Testis (tissue), 3 donors: ENCODE results near the gene DDC. TPM values are rescaled to one million over a fixed set of nuclear protein-coding genes. Genes with fewer than 3 reads are reported as not detected.

Experiments used
- DNase-seq: peaks from one replicate; pipeline ENCODE4 v3.0.0-alpha.2; 2019
- H3K27ac ChIP-seq, 2 donors: fragments of 200-600 bp; sonication (generic); one replicate each; pipeline ENCODE4 v1.5.1; 2019
- H3K27me3 ChIP-seq: fragments of 200-600 bp; sonication (generic); one replicate; pipeline ENCODE4 v1.5.1; 2019
- H3K36me3 ChIP-seq: fragments of 200-600 bp; sonication (generic); one replicate; pipeline ENCODE4 v1.5.1; 2017; ENCODE audit warnings: low read depth; ENCODE audit errors: missing control alignments
- H3K4me1 ChIP-seq: fragments of 200-600 bp; sonication (generic); one replicate; pipeline ENCODE4 v1.5.1; 2019
- H3K4me3 ChIP-seq, 2 donors: fragments of 200-600 bp; sonication (generic); one replicate each; pipeline ENCODE4 v1.5.1; 2017 to 2019
- H3K9me3 ChIP-seq: fragments of 200-600 bp; sonication (generic); one replicate; pipeline ENCODE4 v1.5.1; 2017
- POLR2A ChIP-seq: fragments of 450-650 bp; IDR thresholded peaks from one replicate; pipeline ENCODE4 v1.6.1; 2017; ENCODE audit warnings: antibody characterized with exemption, mild to moderate bottlenecking, moderate library complexity
- WGBS, 2 donors: methylation state at CpG; one replicate each; pipeline ENCODE4 v1.1.5; 2018; 5-methylcytosine and 5-hydroxymethylcytosine counted together
- intact Hi-C: fragments of 100-400 bp; cut with DNase I; formaldehyde crosslinking; loops from one replicate; pipeline ENCODE4 v1.15.1; 2023; ENCODE audit warnings: low total_unique reads
- polyA plus RNA-seq: library from polyadenylated mRNA; stranded (reverse); fragments of 350-450 nt; fragmentation: Illumina TruSeq; extraction: RNeasy Lipid Tissue Mini Kit (QIAGEN cat#74804); gene quantifications from one replicate; pipeline ENCODE4 v1.2.3, GENCODE V29; 2014; ENCODE audit warnings: low read depth, low replicate concordance; ENCODE audit not compliant: insufficient read depth
- total RNA-seq, 2 donors: library from RNA; depleted of rRNA; stranded (reverse); fragments of >200 nt; gene quantifications; one replicate each; pipeline ENCODE4 v1.2.3, GENCODE V29; 2016
- TF ChIP-seq, protein P1 (sequence below), 3 experiments: fragments of 450-650 bp in 2 of 3; fragments of 200-600 bp in 1 of 3; sonication (generic) in 1 of 3; IDR thresholded peaks; one replicate each; pipeline ENCODE4 v1.5.1; 2016 to 2019; ENCODE audit warnings: antibody characterized with exemption in 3 of 3, mild to moderate bottlenecking in 2 of 3, moderate library complexity in 1 of 3

Gene DDC
- total and polyA plus RNA-seq, 3 donors from 2014 or later: 1.2 to 4.1 (median 3.3) TPM

DNA sequence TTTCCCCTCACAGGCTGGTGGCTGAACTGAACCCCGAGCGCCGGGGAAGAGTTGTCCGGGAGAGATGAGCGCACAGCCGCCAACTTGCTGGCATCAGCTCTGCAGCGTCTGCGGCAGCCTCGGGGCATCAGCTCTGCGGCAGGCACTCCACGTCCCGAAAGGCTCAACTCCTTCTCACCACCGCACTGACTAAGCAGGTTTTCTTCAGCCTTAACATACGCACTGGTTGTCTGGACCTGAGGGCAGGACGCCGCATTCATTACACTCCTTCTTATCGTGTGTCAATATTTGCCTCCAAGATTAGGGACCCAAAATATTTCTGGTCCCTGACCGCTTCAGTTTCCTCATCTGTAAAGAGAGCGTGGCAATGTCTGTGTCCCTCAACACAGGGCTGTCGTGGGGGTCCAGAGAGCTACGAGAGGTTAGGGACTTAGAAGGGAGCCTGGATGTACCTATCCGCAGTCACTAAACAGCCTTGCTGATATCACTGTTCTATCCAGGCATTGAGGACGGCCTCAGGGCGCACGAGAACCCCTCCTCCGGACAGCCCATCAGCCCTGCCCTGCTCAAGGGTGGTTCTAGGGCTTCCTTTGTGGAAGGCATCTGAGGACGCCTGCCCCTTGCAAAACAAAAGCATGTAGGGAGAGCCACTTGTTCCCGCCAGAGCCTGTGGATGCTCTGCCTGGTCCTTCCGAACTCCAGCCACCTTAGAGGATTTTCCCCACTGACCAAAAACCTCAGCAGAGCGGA lies 72.3 kb downstream of the DDC start:
- H3K4me3 ChIP-seq: no peak overlapping the region
- peaks cover 10% of the 10 kb centered on the region for H3K4me1 ChIP-seq
- no peaks in the 10 kb centered on the region for H3K27me3 ChIP-seq
- intact Hi-C loops: no loop called here
- no peak for DNase-seq
- no peaks in the 10 kb centered on the region for H3K36me3 ChIP-seq
- H3K9me3 ChIP-seq: no peaks in the 10 kb centered on the region
- no peak overlapping the region for H3K27ac ChIP-seq
- no peak for TF ChIP-seq POLR2A
- TF ChIP-seq, protein P1, sequence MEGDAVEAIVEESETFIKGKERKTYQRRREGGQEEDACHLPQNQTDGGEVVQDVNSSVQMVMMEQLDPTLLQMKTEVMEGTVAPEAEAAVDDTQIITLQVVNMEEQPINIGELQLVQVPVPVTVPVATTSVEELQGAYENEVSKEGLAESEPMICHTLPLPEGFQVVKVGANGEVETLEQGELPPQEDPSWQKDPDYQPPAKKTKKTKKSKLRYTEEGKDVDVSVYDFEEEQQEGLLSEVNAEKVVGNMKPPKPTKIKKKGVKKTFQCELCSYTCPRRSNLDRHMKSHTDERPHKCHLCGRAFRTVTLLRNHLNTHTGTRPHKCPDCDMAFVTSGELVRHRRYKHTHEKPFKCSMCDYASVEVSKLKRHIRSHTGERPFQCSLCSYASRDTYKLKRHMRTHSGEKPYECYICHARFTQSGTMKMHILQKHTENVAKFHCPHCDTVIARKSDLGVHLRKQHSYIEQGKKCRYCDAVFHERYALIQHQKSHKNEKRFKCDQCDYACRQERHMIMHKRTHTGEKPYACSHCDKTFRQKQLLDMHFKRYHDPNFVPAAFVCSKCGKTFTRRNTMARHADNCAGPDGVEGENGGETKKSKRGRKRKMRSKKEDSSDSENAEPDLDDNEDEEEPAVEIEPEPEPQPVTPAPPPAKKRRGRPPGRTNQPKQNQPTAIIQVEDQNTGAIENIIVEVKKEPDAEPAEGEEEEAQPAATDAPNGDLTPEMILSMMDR (IDR thresholded peaks at IDR 0.05): no peak
- WGBS, 2 donors: 75 to 76% methylated on average over 30 of the region's 30 CpGs

DNA sequence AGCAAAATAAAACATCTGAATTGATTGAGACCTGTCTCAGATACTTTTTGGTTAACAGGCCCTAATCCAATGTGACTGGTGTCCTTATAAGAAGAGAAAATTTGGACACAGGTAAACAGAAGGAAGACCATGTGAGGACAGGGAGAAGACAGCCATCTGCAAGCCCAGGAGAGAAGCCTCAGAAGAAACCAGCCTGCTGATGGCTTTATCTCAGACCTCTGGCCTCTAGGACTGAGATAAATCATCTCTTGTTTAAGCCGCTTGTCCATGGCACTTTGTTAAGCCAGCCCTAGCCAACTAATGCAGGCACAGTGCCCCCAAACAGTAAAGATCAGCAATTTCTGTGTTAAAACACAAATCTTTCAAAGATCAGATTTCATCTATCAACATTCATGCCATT lies 73.3 kb downstream of the DDC start:
- no peak overlapping the region for H3K4me3 ChIP-seq
- intact Hi-C loops: no loop called here
- peaks cover 6% of the 10 kb centered on the region for H3K4me1 ChIP-seq
- no peak for DNase-seq
- H3K27ac ChIP-seq: no peak overlapping the region
- H3K9me3 ChIP-seq: no peaks in the 10 kb centered on the region
- no peak for TF ChIP-seq POLR2A
- TF ChIP-seq, protein P1 (IDR thresholded peaks at IDR 0.05): no peak
- WGBS, 2 donors: 75 to 83% methylated on average over 1 of the region's 1 CpG
- H3K27me3 ChIP-seq: no peaks in the 10 kb centered on the region
- H3K36me3 ChIP-seq: no peaks in the 10 kb centered on the region

DNA sequence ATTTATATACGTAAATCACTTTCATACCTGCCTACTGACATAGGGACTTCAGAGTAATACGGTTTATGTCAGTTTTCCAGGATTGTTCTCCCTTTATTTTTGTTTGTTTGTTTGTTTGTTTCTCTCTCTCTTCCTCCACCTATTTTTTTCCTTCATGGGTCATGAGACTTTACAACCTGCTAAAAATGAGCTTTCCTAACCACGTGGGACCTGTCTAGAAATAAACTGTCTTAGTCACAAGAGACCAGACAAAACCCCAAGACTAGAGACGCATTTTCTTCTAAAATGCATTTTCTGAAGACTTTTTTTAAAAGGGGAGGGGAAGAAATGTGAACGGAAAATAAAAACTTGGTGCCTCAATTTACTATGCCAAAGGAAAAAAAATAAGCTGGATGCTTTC lies 74.0 kb downstream of the DDC start:
- DNase-seq: no peak
- WGBS, 2 donors: 53 to 56% methylated on average over 5 of the region's 5 CpGs
- Histone ChIP-seq H3K36me3 (no peaks in the 10 kb centered on the region), H3K9me3 (no peaks in the 10 kb centered on the region), H3K4me3 (no peak overlapping the region), H3K27ac (peak overlapping the region in 1 of 2 donors; percentile 15), H3K27me3 (no peaks in the 10 kb centered on the region), H3K4me1 (peaks cover 3% of the 10 kb centered on the region)
- intact Hi-C loops: no loop called here
- TF ChIP-seq, protein P1 (IDR thresholded peaks at IDR 0.05): no peak
- no peak for TF ChIP-seq POLR2A

DNA sequence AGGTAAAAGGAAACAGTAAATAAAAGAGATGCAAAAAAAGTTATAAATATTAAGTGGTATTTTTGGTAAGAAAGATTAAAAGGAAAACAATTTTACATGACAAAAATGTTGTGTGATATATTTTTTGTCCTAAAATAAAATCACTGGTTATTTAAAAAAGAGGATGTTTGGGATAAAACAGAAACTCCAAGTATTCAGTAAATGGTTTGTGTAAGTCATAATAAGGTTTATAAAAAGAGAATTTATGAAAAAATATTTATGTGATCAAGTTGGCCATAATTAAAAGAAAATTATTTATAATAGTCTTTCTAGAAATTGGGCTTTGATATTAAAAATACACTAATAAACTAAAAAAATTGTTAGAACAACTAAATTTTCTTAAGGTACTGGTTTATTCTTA lies 76.8 kb downstream of the DDC start:
- Histone ChIP-seq H3K36me3 (no peaks in the 10 kb centered on the region), H3K27me3 (no peaks in the 10 kb centered on the region), H3K27ac (no peak overlapping the region), H3K4me1 (no peaks in the 10 kb centered on the region), H3K9me3 (no peaks in the 10 kb centered on the region), H3K4me3 (no peak overlapping the region)
- TF ChIP-seq, protein P1 (IDR thresholded peaks at IDR 0.05): no peak
- DNase-seq: no peak
- intact Hi-C loops: no loop called here

DNA sequence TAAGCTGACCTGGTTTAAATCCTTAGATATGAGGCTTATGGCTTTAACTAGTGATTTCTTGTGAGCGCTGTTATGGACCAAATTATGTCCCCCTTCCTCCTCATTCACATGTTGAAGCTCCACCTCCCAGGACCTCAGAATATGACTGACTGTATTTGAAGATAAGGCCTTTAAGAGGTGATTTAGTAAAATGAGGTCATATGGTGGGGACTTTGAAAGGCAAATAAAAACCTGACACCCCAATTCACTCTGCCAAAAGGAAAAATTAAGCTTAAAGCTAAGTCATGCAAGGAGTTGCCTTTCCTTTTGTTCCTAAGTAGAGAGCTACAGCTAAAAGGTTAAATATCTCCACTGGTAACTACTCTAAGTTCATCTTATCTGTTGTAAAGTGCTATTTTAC lies 78.7 kb downstream of the DDC start:
- 92 to 93% methylated on average over 1 of the region's 1 CpG for WGBS, 2 donors
- no peak overlapping the region for H3K4me3 ChIP-seq
- no peak overlapping the region for H3K27ac ChIP-seq
- TF ChIP-seq, protein P1 (IDR thresholded peaks at IDR 0.05): no peak
- no peak for TF ChIP-seq POLR2A
- H3K4me1 ChIP-seq: no peaks in the 10 kb centered on the region
- no peaks in the 10 kb centered on the region for H3K9me3 ChIP-seq
- intact Hi-C loops: no loop called here
- no peaks in the 10 kb centered on the region for H3K36me3 ChIP-seq
- H3K27me3 ChIP-seq: no peaks in the 10 kb centered on the region
- DNase-seq: no peak
